ENCODE measurements around the gene NUDT21.
"Not testable (repeated sequence)": the region's sequence is repeated elsewhere in the genome, so short reads cannot be mapped to it uniquely, and the experiment has no call there.

The NUDT21 gene

GRCh38 chr16:56414366-56414765, 36.8 kb downstream of the NUDT21 start:
- DNase-seq = no peak

- DNase-seq = no peak
Measured at GRCh38 chr16:56413381-56413780, 37.8 kb downstream of the NUDT21 start.

GRCh38 chr16:56411624-56412023, 39.5 kb downstream of the NUDT21 start:
- no peak for DNase-seq

- no peak for DNase-seq
Measured at GRCh38 chr16:56411123-56411522, 40.0 kb downstream of the NUDT21 start.

- DNase-seq = no peak
Measured at GRCh38 chr16:56409195-56409594, 41.9 kb downstream of the NUDT21 start.

- DNase-seq = no peak
Measured at GRCh38 chr16:56408379-56409098, 42.6 kb downstream of the NUDT21 start.

GRCh38 chr16:56405977-56406672, 45.0 kb downstream of the NUDT21 start:
- no peak for DNase-seq

GRCh38 chr16:56401482-56401881, 49.6 kb downstream of the NUDT21 start:
- DNase-seq = no peak

- no peak for DNase-seq
Measured at GRCh38 chr16:56400458-56400857, 50.7 kb downstream of the NUDT21 start.

GRCh38 chr16:56399486-56399885, 51.6 kb downstream of the NUDT21 start:
- DNase-seq = no peak

- no peak for DNase-seq
Measured at GRCh38 chr16:56399047-56399446, 52.1 kb downstream of the NUDT21 start.

- DNase-seq = not testable (repeated sequence)
Measured at GRCh38 chr16:56396724-56397123, 54.4 kb downstream of the NUDT21 start.

- no peak for DNase-seq
Measured at GRCh38 chr16:56389554-56389953, 61.6 kb downstream of the NUDT21 start.

- no peak for DNase-seq
Measured at GRCh38 chr16:56388209-56388608, 62.9 kb downstream of the NUDT21 start.

- no peak for DNase-seq
Measured at GRCh38 chr16:56387396-56387795, 63.7 kb downstream of the NUDT21 start.

GRCh38 chr16:56384074-56384721, 66.9 kb downstream of the NUDT21 start:
- no peak for DNase-seq

- DNase-seq = no peak
Measured at GRCh38 chr16:56382901-56383355, 68.2 kb downstream of the NUDT21 start.

GRCh38 chr16:56382459-56382858, 68.7 kb downstream of the NUDT21 start:
- no peak for DNase-seq

- not testable (repeated sequence) for DNase-seq
Measured at GRCh38 chr16:56380778-56381485, 70.2 kb downstream of the NUDT21 start.

Measured in femur (tissue), 1 donor.